ENCODE results near the gene ALDH4A1.
"Not testable (repeated sequence)": the region's sequence is repeated elsewhere in the genome, so short reads cannot be mapped to it uniquely, and the experiment has no call there.

The ALDH4A1 gene

GRCh38 chr1:18901147-18901951 is 1.0 kb downstream of the ALDH4A1 start:
- DNase-seq (ENCODE audit: low read depth in 2 of 2) = no peak

GRCh38 chr1:18900303-18900841 is 2.0 kb downstream of the ALDH4A1 start:
- no peak for DNase-seq (ENCODE audit: low read depth in 2 of 2)

GRCh38 chr1:18899363-18900049 is 2.8 kb downstream of the ALDH4A1 start:
- no peak for DNase-seq (ENCODE audit: low read depth in 2 of 2)

GRCh38 chr1:18898567-18898966 is 3.8 kb downstream of the ALDH4A1 start:
- no peak for DNase-seq (ENCODE audit: low read depth in 2 of 2)

GRCh38 chr1:18895317-18895716 is 7.0 kb downstream of the ALDH4A1 start:
- DNase-seq (ENCODE audit: low read depth in 2 of 2) = no peak

- no peak for DNase-seq (ENCODE audit: low read depth in 2 of 2)
These were observed 9.2 kb downstream of the ALDH4A1 start for GRCh38 chr1:18893120-18893519.

- not testable (repeated sequence) for DNase-seq (ENCODE audit: low read depth in 2 of 2)
These were observed 10.5 kb downstream of the ALDH4A1 start for GRCh38 chr1:18891858-18892257.

- DNase-seq (ENCODE audit: low read depth in 2 of 2) = no peak
These were observed 11.0 kb downstream of the ALDH4A1 start for GRCh38 chr1:18891426-18891780.

GRCh38 chr1:18890706-18891425 is 11.5 kb downstream of the ALDH4A1 start:
- DNase-seq (ENCODE audit: low read depth in 2 of 2) = no peak

GRCh38 chr1:18886003-18886335 is 16.4 kb downstream of the ALDH4A1 start:
- DNase-seq (ENCODE audit: low read depth in 2 of 2) = no peak

- DNase-seq (ENCODE audit: low read depth in 2 of 2) = no peak
These were observed 16.9 kb downstream of the ALDH4A1 start for GRCh38 chr1:18885311-18886002.

GRCh38 chr1:18884727-18885126 is 17.6 kb downstream of the ALDH4A1 start:
- no peak for DNase-seq (ENCODE audit: low read depth in 2 of 2)

- DNase-seq (ENCODE audit: low read depth in 2 of 2) = no peak
These were observed 18.0 kb downstream of the ALDH4A1 start for GRCh38 chr1:18884419-18884717.

GRCh38 chr1:18883636-18884418 is 18.5 kb downstream of the ALDH4A1 start:
- peak; percentile 50 to 53 for DNase-seq (ENCODE audit: low read depth in 2 of 2)

GRCh38 chr1:18883079-18883478 is 19.3 kb downstream of the ALDH4A1 start:
- no peak for DNase-seq (ENCODE audit: low read depth in 2 of 2)

- no peak for DNase-seq (ENCODE audit: low read depth in 2 of 2)
These were observed 19.9 kb downstream of the ALDH4A1 start for GRCh38 chr1:18882486-18882885.

- DNase-seq (ENCODE audit: low read depth in 2 of 2) = no peak
These were observed 20.5 kb downstream of the ALDH4A1 start for GRCh38 chr1:18881642-18882431.

- DNase-seq (ENCODE audit: low read depth in 2 of 2) = no peak
These were observed 21.2 kb downstream of the ALDH4A1 start for GRCh38 chr1:18881164-18881563.

GRCh38 chr1:18880585-18880984 is 21.8 kb downstream of the ALDH4A1 start:
- DNase-seq (ENCODE audit: low read depth in 2 of 2) = no peak

- no peak for DNase-seq (ENCODE audit: low read depth in 2 of 2)
These were observed 22.5 kb downstream of the ALDH4A1 start for GRCh38 chr1:18879791-18880309.

Measured in stimulated activated CD8-positive, alpha-beta memory T cell treated with anti-CD3 and anti-CD28 coated beads, Interleukin-15, amount 100 ng/mL, for 48 hours (primary cell).